Measurements from ENCODE around the gene TP53BP2.
A peak's percentile ranks its signal among the peaks of the same experiment; 100 is the strongest.
"Not testable (repeated sequence)": the region's sequence is repeated elsewhere in the genome, so short reads cannot be mapped to it uniquely, and the experiment has no call there.

TP53BP2 gene, protein sequence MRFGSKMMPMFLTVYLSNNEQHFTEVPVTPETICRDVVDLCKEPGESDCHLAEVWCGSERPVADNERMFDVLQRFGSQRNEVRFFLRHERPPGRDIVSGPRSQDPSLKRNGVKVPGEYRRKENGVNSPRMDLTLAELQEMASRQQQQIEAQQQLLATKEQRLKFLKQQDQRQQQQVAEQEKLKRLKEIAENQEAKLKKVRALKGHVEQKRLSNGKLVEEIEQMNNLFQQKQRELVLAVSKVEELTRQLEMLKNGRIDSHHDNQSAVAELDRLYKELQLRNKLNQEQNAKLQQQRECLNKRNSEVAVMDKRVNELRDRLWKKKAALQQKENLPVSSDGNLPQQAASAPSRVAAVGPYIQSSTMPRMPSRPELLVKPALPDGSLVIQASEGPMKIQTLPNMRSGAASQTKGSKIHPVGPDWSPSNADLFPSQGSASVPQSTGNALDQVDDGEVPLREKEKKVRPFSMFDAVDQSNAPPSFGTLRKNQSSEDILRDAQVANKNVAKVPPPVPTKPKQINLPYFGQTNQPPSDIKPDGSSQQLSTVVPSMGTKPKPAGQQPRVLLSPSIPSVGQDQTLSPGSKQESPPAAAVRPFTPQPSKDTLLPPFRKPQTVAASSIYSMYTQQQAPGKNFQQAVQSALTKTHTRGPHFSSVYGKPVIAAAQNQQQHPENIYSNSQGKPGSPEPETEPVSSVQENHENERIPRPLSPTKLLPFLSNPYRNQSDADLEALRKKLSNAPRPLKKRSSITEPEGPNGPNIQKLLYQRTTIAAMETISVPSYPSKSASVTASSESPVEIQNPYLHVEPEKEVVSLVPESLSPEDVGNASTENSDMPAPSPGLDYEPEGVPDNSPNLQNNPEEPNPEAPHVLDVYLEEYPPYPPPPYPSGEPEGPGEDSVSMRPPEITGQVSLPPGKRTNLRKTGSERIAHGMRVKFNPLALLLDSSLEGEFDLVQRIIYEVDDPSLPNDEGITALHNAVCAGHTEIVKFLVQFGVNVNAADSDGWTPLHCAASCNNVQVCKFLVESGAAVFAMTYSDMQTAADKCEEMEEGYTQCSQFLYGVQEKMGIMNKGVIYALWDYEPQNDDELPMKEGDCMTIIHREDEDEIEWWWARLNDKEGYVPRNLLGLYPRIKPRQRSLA

GRCh38 chr1:223845810-223846682 lies at the start of gene TP53BP2:
Gene TP53BP2, minus strand, starts transcription at chr1:223845947. Its CDS starts 267 bp downstream, at chr1:223845680.
- DNase-seq = peak; percentile 68 to 84 (median 78)

DNA sequence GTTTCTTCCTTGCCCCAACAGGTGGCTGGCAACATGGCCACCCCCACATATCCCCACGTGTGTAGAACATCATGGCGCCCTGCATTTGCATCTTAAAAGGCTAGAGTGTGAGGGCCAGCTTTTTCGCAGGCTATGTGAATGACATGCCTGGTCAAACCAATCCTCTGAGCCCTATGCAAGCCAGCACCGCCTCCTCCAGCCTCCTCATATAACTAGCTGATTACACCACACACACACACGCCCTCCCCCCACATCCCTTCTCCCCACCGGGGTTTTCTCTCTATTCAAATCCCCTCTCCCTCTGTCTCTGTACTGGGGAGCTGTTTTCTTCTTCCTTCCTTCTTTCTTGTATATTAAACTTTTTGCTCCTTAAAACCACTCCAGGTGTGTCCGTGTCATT lies 44.7 kb upstream of the TP53BP2 start:
- DNase-seq = not testable (repeated sequence)

GRCh38 chr1:223889319-223889718 lies 43.6 kb upstream of the TP53BP2 start:
- not testable (repeated sequence) for DNase-seq

- DNase-seq = no peak
Measured at GRCh38 chr1:223887747-223888418, 42.1 kb upstream of the TP53BP2 start.

- DNase-seq = no peak
Measured at GRCh38 chr1:223886516-223886921, 40.8 kb upstream of the TP53BP2 start.

GRCh38 chr1:223885614-223886013 lies 39.9 kb upstream of the TP53BP2 start:
- DNase-seq = no peak

- DNase-seq = no peak
Measured at GRCh38 chr1:223878598-223879325, 33.0 kb upstream of the TP53BP2 start.

DNA sequence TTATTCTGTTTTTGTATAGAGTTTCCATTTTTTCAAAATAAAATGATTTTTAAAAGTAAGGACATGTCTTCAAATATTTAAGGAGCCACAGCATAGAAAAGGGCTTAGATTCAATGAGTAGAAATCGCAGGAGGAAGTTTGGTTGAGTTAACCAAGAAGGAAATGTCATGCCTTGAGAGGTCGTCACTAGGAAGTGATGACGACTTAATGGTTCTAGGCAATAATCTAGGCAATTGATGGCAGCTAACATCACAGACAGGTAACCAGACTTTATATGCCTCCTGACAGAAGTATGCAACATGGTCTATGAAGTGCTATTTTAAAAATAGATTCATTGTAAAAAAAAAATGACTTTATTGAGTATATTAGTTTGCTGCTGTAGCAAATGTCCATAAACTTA lies 32.1 kb upstream of the TP53BP2 start:
- no peak for DNase-seq

DNA sequence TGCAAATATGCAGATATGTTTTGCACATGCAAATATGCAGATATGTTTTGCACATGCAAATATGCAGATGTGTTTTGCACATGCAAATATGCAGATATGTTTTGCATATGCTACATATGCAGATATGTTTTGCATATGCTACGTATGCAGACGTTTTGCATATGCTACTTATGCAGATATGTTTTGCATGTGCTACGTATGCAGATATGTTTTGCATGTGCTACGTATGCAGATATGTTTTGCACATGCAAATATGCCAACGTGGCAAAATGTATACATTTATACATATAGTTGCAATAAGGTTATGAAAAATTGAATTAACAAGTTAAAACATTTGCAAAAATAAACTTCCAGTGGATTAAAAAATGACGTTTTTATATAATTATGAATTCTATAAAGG lies 30.8 kb upstream of the TP53BP2 start:
- DNase-seq = no peak

DNA sequence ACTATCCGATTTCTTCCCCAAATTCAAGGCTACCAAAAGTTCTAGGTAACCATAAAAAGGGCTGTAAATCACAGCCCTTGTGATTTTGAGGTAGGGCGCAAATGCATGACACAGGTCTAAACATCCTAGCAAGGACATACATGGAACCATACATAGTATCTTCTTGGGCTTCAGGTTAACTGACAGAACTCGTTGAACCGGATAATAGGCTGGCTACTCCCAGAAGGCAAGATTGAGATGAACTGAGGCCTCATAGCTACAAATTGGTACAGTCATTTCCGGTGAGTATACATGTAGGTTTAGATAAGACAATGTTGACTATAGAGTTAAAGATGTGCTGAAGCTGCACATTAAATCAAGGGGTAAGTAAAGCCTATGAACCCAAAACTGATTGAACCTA lies 27.3 kb upstream of the TP53BP2 start:
- DNase-seq = no peak

DNA sequence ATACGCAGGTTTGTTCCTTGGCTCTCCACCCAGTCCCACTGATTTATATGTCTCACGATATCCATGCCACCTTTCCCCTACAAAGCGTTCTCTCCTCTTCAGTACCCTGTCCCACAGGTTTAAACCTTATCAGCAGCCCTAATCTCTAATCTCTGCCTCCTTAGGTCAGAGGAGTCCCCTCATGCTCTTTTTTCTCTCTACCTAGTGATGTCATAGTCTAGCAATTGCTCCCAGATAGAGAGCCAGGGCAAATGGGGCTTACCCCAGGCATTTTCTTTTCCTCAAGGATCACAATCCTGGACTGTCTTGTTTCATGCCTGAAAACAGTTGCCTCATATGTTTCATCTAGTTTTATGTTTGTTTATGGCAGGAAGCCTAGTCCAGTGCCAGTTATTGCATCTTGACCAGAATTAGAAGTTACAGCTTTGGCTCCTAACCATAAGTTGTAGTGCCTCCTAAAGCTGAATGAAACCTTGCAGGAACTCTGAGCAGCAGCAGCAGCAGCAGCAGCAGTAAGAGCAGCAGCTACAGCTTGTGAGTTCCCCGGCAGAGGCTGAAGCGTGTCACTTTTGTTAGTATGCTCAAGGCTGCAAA lies 26.7 kb upstream of the TP53BP2 start:
- DNase-seq = no peak

DNA sequence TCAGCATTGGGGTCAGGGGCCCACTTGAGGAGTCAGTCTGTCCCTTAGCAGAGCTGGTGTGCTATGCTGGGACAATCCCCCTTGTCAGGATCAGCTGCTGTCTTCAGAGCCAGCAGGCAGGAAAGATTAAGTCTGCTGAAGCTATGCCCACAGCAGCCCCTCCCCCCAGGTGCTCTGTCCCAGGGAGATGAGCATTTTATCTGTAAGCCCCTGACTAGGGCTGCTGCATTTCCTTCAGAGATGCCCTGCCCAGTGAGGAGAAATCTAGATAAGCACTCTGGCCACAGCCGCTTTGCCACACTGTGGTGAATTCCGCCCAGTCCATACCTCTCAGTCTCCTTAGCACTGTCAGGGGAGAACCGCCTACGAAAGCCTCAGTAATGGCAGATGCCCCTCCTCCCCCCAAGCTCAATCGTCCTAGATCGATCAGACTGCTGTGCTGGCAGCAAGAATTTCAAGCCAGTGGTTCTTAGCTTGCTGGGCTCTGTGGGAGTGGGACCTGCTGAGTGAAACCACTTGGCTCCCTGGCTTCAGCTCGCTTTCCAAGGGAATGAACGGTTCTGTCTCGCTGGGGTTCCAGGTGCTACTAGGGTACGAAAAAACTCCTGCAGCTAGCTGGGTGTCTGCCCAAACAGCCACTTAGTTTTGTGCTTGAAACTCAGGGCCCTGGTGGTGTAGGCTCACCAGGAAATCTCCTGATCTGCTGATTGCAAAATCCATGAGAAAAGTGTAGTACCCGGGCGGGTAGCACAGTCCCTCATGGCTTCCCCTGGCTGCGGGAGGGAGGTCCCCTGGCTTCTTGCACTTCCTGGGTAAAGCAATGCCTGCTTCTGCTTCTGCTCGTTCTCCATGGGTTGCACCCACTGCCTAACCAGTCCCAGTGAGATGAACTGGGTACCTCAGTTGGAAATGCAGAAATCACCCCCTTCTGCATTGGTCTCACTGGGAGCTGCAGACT lies 25.1 kb upstream of the TP53BP2 start:
- DNase-seq = no peak

DNA sequence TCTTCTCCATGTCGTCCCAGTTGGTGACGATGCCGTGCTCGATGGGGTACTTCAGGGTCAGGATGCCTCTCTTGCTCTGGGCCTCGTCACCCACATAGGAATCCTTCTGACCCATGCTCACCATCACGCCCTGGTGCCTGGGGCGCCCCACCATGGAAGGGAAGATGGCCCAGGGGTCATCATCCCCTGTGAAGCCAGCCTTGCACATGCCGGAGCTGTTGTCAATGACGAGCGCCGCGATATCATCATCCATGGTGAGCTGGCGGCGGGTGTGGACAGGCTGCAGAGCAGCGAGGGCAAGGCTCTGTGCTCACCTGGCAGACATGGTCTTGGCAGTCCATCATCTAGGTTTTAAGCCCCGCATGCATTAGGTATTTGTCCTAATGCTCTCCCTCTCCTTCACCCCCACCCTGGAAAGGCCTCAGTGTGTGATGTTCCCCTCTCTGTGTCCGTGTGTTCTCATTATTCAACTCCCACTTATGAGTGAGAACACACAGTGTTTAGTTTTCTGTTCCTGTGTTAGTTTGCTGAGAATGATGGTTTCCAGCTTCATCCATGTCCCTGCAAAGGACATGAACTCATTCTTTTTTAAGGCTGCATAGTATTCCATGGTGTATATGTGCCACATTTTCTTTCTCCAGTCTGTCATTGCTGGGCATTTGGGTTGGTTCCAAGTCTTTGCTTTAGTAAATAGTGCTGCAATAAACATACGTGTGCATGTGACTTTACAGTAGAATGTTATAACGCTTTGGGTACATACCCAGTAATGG lies 19.0 kb upstream of the TP53BP2 start:
- not testable (repeated sequence) for DNase-seq

DNA sequence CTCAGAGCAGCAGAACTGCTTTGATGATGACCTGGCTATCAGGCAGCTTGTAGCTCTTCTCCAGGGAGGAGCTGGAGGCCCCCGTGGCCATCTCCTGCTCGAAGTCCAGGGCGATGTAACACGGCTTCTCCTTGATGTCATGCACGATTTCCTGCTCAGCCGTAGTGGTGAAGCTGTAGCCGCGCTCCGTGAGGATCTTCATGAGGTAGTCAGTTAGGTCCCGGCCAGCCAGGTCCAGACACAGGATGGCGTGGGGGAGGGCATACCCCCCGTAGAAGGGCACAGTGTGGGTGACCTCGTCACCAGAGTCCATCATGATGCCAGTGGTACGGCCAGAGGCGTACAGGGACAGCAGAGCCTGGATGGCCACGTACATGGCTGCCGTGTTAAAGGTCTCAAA lies 18.3 kb upstream of the TP53BP2 start:
- DNase-seq = no peak

DNA sequence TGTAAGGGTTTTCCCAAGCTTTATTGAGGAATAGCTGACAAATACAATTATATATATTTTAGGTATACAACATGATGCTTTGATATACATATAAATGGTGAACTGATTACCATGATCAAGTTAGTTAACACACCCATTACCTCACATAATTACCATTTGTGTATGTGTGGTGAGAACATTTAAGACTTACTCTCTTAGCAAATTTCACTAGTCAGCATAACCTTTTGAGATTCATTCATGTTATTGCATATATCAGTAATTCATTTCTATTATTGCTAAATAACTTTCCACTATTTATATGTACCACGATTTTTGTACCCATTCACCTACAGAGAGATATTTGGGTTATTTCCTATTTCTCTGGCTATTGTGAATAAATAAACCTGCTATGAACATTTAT lies 16.2 kb upstream of the TP53BP2 start:
- no peak for DNase-seq

DNA sequence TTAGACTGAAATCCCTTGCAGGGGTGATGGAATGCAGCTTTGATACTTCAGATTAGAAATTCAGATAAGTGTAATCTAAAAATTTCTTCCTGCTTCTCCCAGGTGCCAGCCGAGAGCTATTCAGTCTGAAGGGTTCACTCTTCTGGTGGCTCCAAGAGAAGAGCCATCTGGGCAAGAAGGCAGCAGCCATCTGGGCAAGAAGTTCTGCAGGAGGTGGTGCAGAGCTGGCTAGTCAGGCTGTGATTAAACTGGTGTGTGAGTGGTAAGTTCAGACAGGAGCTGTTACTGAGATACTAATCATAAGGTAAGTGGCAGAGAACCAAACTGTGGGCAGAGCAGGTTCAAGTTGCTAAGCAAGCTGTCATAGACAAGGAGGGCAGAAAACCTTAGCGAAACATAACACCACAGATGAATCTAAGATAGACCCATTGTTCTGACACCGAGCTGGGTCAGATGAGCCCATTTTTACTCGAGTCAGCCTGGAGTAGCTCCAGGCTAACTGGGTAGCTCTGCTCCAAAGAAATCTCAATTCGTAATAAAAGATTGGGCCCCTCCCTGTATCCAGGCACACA lies 14.4 kb upstream of the TP53BP2 start:
- DNase-seq = no peak

GRCh38 chr1:223859058-223859457 lies 13.3 kb upstream of the TP53BP2 start:
- DNase-seq = no peak

DNA sequence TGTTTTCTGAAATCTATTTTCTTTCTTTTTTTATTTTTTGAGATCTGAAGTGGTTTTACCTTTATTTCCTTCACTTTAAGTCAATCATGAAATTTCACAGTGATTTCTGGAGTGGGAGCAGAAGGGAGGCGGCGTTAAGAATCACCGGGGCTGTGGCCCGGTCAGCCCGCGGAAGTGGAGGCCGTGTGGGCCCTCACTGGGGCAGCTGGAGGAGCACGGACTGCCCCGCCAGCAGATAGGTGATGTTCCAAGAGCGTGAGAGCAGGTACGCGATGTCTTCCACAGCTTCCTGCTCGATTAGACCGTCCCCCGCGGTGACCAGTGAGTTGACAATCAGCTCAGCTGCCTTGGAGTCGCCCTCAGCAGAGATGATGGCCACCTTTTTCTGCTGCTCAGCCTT lies 10.6 kb upstream of the TP53BP2 start:
- no peak for DNase-seq

Measured in activated naive CD4-positive, alpha-beta T cell (primary cell).